IMR-90 (cell line): ENCODE data around the gene WWC2.

Experiments
- BHLHE40 ChIP-seq: fragments of 150-350 bp; IDR thresholded peaks from 2 replicates; pipeline ENCODE4 v1.6.1; 2016; ENCODE audit warnings: mild to moderate bottlenecking, low read depth, low read length
- CEBPB ChIP-seq: IDR thresholded peaks from 2 replicates; pipeline ENCODE4 v1.6.1; 2012; ENCODE audit warnings: low read depth, low read length, improper control_type of control experiment
- CTCF ChIP-seq: conservative IDR thresholded peaks from 2 replicates; pipeline ENCODE4 v1.5.1; 2012; ENCODE audit warnings: mild to moderate bottlenecking, low read depth, low read length, improper control_type of control experiment
- MAFK ChIP-seq: IDR thresholded peaks from 2 replicates; pipeline ENCODE4 v1.6.1; 2012; ENCODE audit warnings: low read depth, low read length, improper control_type of control experiment
- POLR2A ChIP-seq: IDR thresholded peaks from 2 replicates; pipeline ENCODE4 v1.6.1; 2012; ENCODE audit warnings: mild to moderate bottlenecking, low read depth, low read length
- RAD21 ChIP-seq: IDR thresholded peaks from 2 replicates; pipeline ENCODE4 v1.6.1; 2012; ENCODE audit warnings: low read length, improper control_type of control experiment
- RCOR1 ChIP-seq: IDR thresholded peaks from 2 replicates; pipeline ENCODE4 v1.6.1; 2012; ENCODE audit warnings: mild to moderate bottlenecking, low read length, improper control_type of control experiment; ENCODE audit not compliant: insufficient replicate concordance
- RFX5 ChIP-seq: IDR thresholded peaks from 2 replicates; pipeline ENCODE4 v1.8.0; 2012; ENCODE audit warnings: low read depth, mild to moderate bottlenecking, low read length, moderate library complexity
- SMC3 ChIP-seq: fragments of 150-350 bp; IDR thresholded peaks from 2 replicates; pipeline ENCODE4 v1.6.1; 2016; ENCODE audit warnings: low read depth, mild to moderate bottlenecking, antibody characterized with exemption, low read length, moderate library complexity

GRCh38 chr4:183118585-183118984 is 19.5 kb downstream of the WWC2 start:
- TF ChIP-seq BHLHE40 = no peak
- no peak for TF ChIP-seq POLR2A
- no peak for TF ChIP-seq RCOR1
- no peak for TF ChIP-seq RAD21
- TF ChIP-seq CTCF = no peak
- TF ChIP-seq SMC3 = no peak
- no peak for TF ChIP-seq MAFK
- no peak for TF ChIP-seq CEBPB
- TF ChIP-seq RFX5 = no peak
